Thymus (tissue), 14 donors: ENCODE results near the gene HYLS1. TPM values are rescaled to one million over a fixed set of nuclear protein-coding genes. Genes with fewer than 3 reads are reported as not detected.
A peak's percentile ranks its signal among the peaks of the same experiment; 100 is the strongest.
"Not testable (repeated sequence)": the region's sequence is repeated elsewhere in the genome, so short reads cannot be mapped to it uniquely, and the experiment has no call there.

Experiments
- DNase-seq, 9 donors: peaks; one replicate each; pipeline ENCODE4 v3.0.0-alpha.2; 2013; ENCODE audit warnings: low spot score in 9 of 9, low read depth in 6 of 9, missing footprints in 1 of 9
- H3K27ac ChIP-seq, 2 donors: one replicate each; pipeline ENCODE4 v1.5.1; 2013; ENCODE audit warnings: control low read depth in 1 of 2, low read depth in 1 of 2, low read length in 1 of 2, mild to moderate bottlenecking in 1 of 2, moderate library complexity in 1 of 2
- H3K27me3 ChIP-seq, 2 donors: one replicate each; pipeline ENCODE4 v1.5.1; 2013; ENCODE audit warnings: low read length in 1 of 2; ENCODE audit not compliant: control insufficient read depth in 2 of 2, insufficient read depth in 1 of 2
- H3K36me3 ChIP-seq, 2 donors: one replicate each; pipeline ENCODE4 v1.5.1; 2013; ENCODE audit warnings: low read length in 1 of 2, mild to moderate bottlenecking in 1 of 2, moderate library complexity in 1 of 2; ENCODE audit not compliant: control insufficient read depth in 2 of 2, insufficient read depth in 2 of 2
- H3K4me1 ChIP-seq, 2 donors: one replicate each; pipeline ENCODE4 v1.5.1; 2013; ENCODE audit warnings: low read length in 2 of 2; ENCODE audit not compliant: control insufficient read depth in 2 of 2, insufficient read depth in 2 of 2
- H3K4me3 ChIP-seq, 2 donors: one replicate each; pipeline ENCODE4 v1.5.1; 2013; ENCODE audit warnings: low read length in 2 of 2, control low read depth in 1 of 2, mild to moderate bottlenecking in 1 of 2
- H3K9me3 ChIP-seq, 2 donors: one replicate each; pipeline ENCODE4 v1.5.1; 2013; ENCODE audit warnings: low read length in 1 of 2, mild to moderate bottlenecking in 1 of 2; ENCODE audit not compliant: control insufficient read depth in 2 of 2, insufficient read depth in 1 of 2
- WGBS: extraction: QIAGEN DNeasy Blood & Tissue Kit; methylation state at CpG from one replicate; pipeline ENCODE4 v1.1.7; 2013; 5-methylcytosine and 5-hydroxymethylcytosine counted together
- long read RNA-seq, 10 donors: transcript quantifications; one replicate each; lab custom pipeline, GENCODE V29; 2026
- polyA plus RNA-seq: library from polyadenylated mRNA; stranded (reverse); fragments of 200-250 nt; gene quantifications from one replicate; pipeline ENCODE4 v1.2.3, GENCODE V29; 2013
- total RNA-seq: library from RNA; stranded (reverse); fragments of 120-200 nt; gene quantifications from one replicate; pipeline ENCODE4 v1.2.4, GENCODE V29; 2013
- donor health status: healthy.

The HYLS1 gene, protein sequence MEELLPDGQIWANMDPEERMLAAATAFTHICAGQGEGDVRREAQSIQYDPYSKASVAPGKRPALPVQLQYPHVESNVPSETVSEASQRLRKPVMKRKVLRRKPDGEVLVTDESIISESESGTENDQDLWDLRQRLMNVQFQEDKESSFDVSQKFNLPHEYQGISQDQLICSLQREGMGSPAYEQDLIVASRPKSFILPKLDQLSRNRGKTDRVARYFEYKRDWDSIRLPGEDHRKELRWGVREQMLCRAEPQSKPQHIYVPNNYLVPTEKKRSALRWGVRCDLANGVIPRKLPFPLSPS
- total RNA-seq = 9.0 TPM
- 3.6 TPM for polyA plus RNA-seq
- long read RNA-seq, donor 1 = 0 reads
- long read RNA-seq, donor 2 = 0 reads
- long read RNA-seq, donor 3, transcript HYLS1-202 (3 exons, 2,061 nt) = major isoform, 6 of 11 reads
- long read RNA-seq, donor 3, partial matches to known transcripts = 5 of 11 reads
- long read RNA-seq, donor 3, other reads (novel, unspliced or antisense) = 0 of 11 reads
- long read RNA-seq, donor 4, partial matches to known transcripts = 6 of 7 reads
- long read RNA-seq, donor 4, other reads (novel, unspliced or antisense) = 0 of 7 reads
- long read RNA-seq, donor 5, transcript HYLS1-202 (3 exons, 2,061 nt) = major isoform, 13 of 18 reads
- long read RNA-seq, donor 5, partial matches to known transcripts = 0 of 18 reads
- long read RNA-seq, donor 5, other reads (novel, unspliced or antisense) = 5 of 18 reads
- long read RNA-seq, donor 6, partial matches to known transcripts = 5 of 6 reads
- long read RNA-seq, donor 6, other reads (novel, unspliced or antisense) = 0 of 6 reads
- long read RNA-seq, donor 7, partial matches to known transcripts = 0 of 1 reads
- long read RNA-seq, donor 7, other reads (novel, unspliced or antisense) = 0 of 1 reads
- long read RNA-seq, donor 8 = 0 reads
- long read RNA-seq, donor 9, partial matches to known transcripts = 0 of 2 reads
- long read RNA-seq, donor 9, other reads (novel, unspliced or antisense) = 0 of 2 reads
- long read RNA-seq, donor 10, partial matches to known transcripts = 0 of 5 reads
- long read RNA-seq, donor 10, other reads (novel, unspliced or antisense) = 5 of 5 reads

- Histone ChIP-seq H3K27me3 (peaks cover 0 to 8% of the 10 kb centered on the region in 2 donors), H3K36me3 (peaks cover 0 to 3% of the 10 kb centered on the region in 2 donors), H3K4me1 (peaks cover 0 to 13% of the 10 kb centered on the region in 2 donors), H3K4me3 (peak within 1 kb of the TSS; percentile 76 to 83), H3K9me3 (no peaks in the 10 kb centered on the region), H3K27ac (peak within 1 kb of the TSS; percentile 77 to 87)
- DNase-seq = peak; percentile 69 to 93 (median 80)
- under 1% methylated on average over 91 of the region's 91 CpGs for WGBS
Observed at GRCh38 chr11:125887373-125888324, at the start of gene HYLS1. Gene HYLS1 (plus strand): TSS chr11:125887668. CDS start chr11:125899369, 11,701 bp downstream.

- peaks cover 0 to 15% of the 10 kb centered on the region in 2 donors for H3K9me3 ChIP-seq
- H3K4me1 ChIP-seq = no peaks in the 10 kb centered on the region
- H3K27me3 ChIP-seq = no peaks in the 10 kb centered on the region
- H3K4me3 ChIP-seq = no peak overlapping the region
- WGBS = 67% methylated on average over 3 of the region's 3 CpGs
- DNase-seq = no peak
- H3K36me3 ChIP-seq = no peaks in the 10 kb centered on the region
- no peak overlapping the region for H3K27ac ChIP-seq
Observed at GRCh38 chr11:125842321-125842948, 45.0 kb upstream of the HYLS1 start.

DNA sequence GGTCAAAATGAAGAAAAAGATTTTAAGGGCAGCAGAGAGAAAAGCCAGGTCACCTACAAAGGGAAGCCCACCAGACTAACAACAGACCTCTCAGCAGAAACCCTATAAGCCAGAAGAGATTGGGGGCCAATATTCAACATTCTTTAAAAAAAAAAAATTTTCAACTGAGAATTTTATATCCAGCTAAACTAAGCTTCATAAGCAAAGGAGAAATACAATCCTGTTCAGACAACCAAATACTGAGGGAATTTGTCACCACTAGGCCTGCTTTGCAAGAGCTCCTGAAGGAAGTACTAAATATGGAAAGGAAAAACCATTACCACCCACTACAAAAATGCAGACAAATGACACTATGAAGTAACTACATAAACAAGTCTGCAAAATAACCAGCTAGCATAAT lies 41.3 kb upstream of the HYLS1 start:
- no peak overlapping the region for H3K4me3 ChIP-seq
- no peak for DNase-seq
- no peaks in the 10 kb centered on the region for H3K4me1 ChIP-seq
- no peaks in the 10 kb centered on the region for H3K27me3 ChIP-seq
- no peaks in the 10 kb centered on the region for H3K36me3 ChIP-seq
- no peak overlapping the region for H3K27ac ChIP-seq
- peaks cover 0 to 15% of the 10 kb centered on the region in 2 donors for H3K9me3 ChIP-seq

GRCh38 chr11:125857670-125858069 lies 29.8 kb upstream of the HYLS1 start:
- 90% methylated on average over 9 of the region's 9 CpGs for WGBS
- not testable (repeated sequence) for H3K9me3 ChIP-seq, DNase-seq, H3K36me3 ChIP-seq, H3K4me1 ChIP-seq, H3K27me3 ChIP-seq, H3K4me3 ChIP-seq, H3K27ac ChIP-seq

DNA sequence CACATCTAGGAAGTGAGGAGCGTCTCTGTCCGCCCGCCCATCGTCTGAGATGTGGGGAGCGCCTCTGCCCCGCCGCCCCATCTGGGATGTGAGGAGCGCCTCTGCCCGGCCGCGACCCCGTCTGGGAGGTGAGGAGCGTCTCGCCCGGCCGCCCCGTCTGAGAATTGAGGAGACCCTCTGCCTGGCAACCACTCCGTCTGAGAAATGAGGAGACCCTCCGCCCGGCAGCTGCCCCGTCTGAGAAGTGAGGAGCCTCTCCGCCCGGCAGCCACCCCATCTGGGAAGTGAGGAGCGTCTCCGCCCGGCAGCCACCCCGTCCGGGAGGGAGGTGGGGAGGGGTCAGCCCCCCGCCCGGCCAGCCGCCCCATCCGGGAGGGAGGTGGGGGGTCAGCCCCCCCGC lies 24.7 kb upstream of the HYLS1 start:
- H3K27me3 ChIP-seq, DNase-seq, H3K4me1 ChIP-seq, H3K9me3 ChIP-seq, H3K4me3 ChIP-seq, H3K36me3 ChIP-seq, H3K27ac ChIP-seq: not testable (repeated sequence)
- 93% methylated on average over 31 of the region's 33 CpGs for WGBS

- DNase-seq, H3K9me3 ChIP-seq, H3K36me3 ChIP-seq, H3K4me1 ChIP-seq, H3K4me3 ChIP-seq, H3K27me3 ChIP-seq, H3K27ac ChIP-seq: not testable (repeated sequence)
- WGBS = 97% methylated on average over 4 of the region's 4 CpGs
Observed at GRCh38 chr11:125865354-125865753, 22.1 kb upstream of the HYLS1 start.

- 73% methylated on average over 2 of the region's 2 CpGs for WGBS
- peaks cover 0 to 5% of the 10 kb centered on the region in 2 donors for H3K9me3 ChIP-seq
Observed at GRCh38 chr11:125869521-125869920, 17.9 kb upstream of the HYLS1 start.

More at GRCh38 chr11:125869521-125869920, 17.9 kb upstream of the HYLS1 start:
- Histone ChIP-seq H3K4me1 (no peaks in the 10 kb centered on the region), H3K27ac (no peak overlapping the region), H3K36me3 (no peaks in the 10 kb centered on the region), H3K4me3 (no peak overlapping the region), H3K27me3 (no peaks in the 10 kb centered on the region)
- DNase-seq = no peak
